GM19099 (cell line): ENCODE measurements around the gene COQ8A.

Experiments
- POLR2A ChIP-seq: IDR thresholded peaks from 3 replicates; pipeline ENCODE4 v1.6.1; 2011; ENCODE audit warnings: low read depth; ENCODE audit not compliant: insufficient read length; ENCODE audit errors: extremely low read depth

Gene COQ8A

DNA sequence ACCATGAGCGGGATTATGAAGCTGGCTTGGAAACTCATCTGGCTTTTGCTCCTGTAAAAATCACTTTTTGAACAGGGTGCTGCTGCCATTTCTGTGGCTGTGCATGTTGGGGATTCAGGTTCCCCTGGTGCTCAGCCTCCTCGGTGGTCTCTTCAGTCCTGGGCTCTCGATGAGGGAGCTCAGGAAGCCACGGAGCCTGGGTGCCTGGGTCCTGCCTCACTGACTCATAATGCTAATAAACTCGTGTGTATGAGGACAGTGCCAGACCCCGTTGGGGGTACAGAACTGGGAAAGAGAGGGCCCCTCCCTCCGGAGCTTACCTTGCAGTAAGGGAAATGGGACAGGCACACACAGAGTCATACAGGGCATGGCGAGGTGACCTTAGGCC lies 5.8 kb downstream of the COQ8A start:
- TF ChIP-seq POLR2A = no peak

DNA sequence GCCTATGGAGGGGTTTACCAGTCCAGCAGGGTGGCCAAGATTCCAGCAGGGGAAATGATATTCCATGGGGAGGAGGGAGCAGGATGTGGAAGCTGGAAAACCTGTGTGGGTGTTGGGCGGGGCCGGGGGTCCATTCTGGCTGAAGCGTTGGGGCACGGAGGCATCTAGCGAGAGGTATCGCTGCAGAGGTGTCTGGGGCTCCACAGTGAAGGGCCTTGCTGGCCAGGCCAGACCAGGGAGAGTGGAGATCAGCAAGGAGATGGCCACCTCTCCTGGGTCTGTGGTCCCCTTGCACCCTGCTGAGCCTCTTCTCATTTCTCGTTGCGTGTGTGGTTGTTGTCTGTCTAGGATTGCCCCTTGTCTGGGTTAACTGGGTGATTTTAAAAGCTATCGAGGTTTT lies 6.2 kb downstream of the COQ8A start:
- no peak for TF ChIP-seq POLR2A

DNA sequence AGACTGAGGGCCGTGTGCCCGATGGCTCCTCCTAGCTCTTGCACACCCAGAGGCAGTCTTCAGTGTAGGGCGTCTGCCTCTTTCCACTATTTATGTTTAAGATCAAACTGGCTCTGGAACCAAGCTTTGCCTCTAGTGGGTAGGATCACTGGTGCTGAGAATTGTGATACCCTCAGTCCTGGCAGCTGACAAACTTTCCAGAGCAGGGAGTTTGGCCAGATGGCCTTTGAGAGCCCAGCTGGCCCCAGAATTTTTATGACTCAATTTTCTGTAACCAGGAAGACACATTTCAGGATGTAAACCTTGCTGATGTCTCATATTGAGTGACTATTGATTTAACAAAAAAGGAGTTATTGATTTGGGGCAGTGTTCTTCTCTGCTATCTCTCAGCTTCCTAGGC lies 6.7 kb downstream of the COQ8A start:
- TF ChIP-seq POLR2A = no peak

DNA sequence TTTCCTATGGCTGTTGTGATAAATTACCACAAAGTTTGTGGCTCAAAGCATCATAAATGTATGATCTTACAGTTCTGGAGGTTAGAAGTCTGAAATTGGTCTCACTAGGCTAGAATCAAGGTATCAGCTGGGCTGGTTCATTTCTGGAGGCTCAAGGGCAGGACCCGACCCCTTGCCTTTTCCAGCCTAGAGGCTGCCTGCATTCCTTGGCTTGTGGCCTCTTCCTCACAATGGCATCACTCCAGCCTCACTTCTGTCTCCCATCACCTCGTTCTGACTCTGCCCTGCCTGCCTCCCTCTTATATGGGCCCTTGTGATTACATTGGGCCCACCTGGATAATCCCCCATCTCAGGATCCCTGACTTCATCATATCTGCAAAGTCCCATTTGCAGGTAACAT lies 8.0 kb downstream of the COQ8A start:
- no peak for TF ChIP-seq POLR2A

DNA sequence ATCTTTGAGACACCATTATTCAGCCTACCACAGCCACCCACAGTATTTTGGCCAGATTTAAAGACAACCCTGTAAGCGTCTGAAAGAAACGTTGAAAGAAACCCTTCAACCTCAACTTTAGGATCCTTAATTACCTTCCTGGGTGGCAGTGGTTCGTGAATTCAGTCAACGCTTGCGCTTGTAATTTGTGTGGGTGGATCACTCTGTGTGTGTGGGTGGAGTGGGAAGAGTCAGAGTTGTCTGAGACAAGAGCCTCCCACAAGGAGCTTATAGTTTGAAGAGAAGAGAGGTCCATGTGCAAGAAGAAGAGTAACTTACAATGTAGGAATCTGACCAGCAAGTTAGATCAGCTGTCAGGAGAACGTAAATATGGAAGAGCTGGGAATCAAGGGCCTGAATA lies 8.4 kb downstream of the COQ8A start:
- no peak for TF ChIP-seq POLR2A

DNA sequence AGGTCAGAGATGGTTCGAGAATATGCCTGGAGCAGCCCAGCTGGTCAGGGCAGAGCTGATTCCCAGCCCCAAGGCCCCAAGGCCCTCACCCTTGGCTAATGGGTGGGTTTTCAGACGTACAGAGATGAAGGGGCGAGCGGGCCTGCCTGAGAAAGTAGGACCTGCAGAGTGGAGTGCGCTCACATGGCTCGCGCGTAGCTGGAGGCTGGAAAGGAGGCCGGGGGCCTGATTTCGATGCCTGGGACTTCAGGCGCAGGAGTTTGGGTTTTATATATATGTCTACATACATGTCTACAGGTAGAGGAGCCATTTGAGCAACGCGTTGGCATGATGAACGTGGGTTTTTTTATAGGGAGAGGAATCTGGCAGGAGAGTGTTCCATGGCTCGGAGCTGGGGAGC lies 8.9 kb downstream of the COQ8A start:
- TF ChIP-seq POLR2A = no peak

DNA sequence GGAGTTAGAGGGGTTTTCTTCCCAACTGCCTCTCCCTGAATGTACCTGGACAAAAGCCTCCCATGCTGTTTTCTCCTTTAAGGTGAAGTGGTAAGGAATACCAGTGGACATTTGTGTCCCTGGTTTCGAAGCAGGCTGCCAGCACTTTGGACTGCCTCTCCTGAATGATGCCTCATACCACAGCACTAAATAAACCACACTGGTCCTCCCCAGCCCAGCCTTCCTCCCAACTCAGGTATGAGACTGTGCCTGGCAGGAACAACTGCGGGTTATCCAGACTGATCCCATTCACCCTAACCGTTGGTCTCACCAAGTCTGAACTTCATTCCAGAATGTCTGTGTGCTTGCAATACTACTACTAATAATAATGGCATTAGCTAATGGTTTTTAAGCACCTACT lies 9.3 kb downstream of the COQ8A start:
- no peak for TF ChIP-seq POLR2A

DNA sequence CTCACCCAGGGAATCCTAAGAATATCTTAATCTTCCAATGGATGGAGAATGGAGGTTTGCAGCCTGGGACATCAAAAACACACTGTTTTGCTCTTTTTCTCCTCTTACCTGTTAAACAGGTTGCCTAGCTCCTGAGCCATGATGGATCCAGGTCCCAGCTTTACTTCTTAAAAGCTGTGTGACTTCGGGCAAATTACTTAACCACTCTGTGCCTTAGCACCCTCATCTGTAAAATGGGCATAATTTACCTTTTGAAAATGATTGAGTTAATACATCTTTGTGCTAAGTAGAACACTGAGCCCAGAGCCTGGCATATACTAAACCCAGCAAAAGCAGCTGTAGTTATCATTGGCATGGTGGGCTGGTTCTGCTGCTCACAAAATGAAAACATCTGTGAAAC lies 10.2 kb downstream of the COQ8A start:
- TF ChIP-seq POLR2A = no peak

DNA sequence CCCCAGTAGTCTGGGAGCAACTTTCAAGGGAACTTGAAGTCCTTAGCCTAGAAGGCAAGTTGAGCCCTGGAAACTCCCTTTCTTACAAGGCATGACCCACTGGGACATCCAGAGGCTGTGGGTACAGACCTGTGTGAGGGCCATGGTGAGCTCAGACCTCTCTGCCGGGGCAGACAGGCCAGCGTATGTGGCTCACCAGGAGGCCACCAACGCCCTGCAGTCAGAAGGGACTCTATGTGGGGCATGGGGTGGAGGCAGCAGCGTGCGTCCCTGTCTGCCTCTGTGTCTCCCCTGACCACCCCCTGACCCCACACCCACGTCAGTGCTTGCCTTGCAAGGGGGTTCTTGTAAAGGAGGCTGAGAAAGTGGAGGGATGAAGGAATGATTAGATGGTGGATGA lies 10.8 kb downstream of the COQ8A start:
- TF ChIP-seq POLR2A = no peak

DNA sequence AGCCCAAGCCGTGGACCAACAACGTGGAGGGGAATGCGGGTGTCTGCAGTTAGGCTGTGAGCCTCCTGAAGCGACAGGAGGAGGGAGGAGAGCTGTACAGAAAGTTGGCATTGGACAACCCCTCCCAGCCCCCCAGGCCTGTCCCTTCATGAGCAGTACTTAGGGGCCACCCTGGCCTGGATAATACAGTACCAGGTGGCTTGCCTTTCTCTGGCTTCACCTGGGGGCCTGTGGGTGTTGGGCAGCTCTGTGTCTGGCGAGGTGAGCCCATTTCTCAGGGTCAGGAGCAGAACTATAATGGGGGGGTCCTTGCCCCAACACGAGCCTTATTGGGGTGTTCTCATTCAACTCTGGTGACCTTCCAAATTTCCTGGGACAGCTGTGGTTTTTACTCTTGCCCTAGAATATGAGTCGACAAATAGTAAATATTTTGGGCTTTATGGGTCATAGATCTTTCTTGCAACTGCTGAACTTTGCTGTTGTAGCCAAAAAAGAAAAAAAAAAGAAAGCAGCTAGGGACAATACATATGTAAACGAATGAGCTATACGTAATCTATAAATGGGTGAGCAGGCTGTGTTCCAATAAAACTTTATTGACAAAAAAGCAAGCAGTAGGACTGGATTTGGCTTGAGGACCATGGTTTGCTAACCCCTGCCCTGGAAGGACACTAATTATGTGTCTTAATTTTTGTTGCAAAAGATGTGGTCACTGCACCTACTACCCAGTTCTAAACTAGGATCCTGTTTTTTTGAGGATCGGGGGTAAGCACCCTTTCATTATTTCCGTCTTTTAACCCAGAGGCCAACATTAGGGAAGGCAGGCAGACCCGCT lies 11.4 kb downstream of the COQ8A start:
- TF ChIP-seq POLR2A = no peak

DNA sequence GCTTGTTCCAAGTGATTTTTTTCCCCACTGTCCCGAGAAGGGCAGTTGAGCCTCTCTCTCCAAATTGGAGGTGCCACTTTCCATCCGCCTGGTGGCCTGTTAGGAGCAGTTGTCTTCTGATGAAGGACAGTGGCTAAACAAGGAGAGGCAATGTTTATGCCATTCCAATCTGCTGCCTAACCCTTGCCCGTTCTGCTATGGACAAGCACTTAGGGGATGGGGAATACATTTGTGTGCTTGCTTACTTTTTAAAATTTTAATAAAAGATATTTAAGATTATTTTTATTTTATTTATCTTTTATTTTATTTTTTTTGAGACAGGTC lies 12.0 kb downstream of the COQ8A start:
- TF ChIP-seq POLR2A = no peak

DNA sequence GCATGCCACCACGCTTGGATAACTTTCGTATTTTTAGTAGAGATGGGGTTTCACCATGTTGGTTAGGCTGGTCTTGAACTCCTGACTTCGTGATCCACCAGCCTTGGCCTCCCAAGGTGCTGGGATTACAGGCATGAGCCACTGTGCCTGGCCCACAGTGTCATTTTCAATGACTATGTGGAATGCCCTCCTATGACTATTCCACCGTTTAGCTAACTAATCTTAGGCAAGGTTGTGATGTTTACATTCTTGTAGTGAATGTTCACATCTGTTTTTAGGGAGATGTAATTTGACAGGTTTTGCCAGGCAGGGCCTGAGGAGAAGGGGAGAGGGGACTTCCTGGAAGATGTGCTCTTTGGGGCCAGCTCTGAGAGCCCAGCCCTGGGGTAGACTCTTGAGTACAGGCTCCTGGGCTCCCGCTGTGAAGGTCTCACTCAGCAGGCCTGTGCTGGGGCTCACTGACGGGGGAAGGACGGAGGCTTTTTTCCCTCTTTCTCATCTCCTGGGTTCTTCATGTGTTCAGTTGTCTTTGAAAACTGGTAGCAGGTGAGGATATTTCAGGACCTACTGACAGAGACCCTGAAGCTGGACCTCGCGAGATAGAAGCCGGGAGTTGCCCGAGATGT lies 13.2 kb downstream of the COQ8A start:
- no peak for TF ChIP-seq POLR2A

DNA sequence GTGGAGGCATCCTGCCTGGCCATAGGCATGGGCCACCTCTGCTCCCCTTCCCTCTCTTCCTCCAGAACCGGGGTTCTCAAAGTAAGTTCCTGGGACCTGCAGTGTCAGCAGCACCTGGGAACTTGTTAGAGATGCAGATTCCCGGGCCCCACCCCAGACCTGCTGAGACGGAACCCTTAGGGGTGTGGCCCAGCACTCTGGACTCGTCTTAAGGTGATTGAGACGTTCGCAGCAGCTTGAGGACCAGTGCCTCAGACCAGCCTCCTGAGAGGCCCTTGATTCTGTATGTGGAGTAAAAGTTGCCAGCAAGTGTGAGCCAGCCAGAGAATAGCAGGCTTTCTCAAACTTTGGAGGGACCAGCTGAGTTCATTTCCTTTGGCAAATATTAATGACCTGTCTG lies 14.2 kb downstream of the COQ8A start:
- no peak for TF ChIP-seq POLR2A

DNA sequence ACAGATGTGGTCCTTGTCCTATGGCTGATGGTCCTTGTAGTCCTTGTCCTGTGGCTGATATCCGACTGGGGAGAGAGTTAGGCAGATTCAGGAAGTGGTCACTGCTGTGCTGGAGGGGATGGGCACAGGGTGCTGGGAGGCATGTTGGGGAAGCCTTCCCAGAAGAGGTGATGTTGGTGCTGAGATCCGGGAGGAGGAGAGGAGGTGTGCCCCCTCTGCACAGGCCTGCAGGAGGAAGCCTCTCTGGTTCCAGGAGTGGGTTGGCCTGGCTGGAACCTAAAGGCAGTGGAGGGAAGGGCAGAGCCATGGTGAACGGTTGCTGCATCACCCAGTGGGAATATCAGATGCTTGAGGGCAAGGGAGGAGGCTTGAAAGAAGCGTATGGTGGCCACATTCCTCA lies 14.7 kb downstream of the COQ8A start:
- TF ChIP-seq POLR2A = no peak

DNA sequence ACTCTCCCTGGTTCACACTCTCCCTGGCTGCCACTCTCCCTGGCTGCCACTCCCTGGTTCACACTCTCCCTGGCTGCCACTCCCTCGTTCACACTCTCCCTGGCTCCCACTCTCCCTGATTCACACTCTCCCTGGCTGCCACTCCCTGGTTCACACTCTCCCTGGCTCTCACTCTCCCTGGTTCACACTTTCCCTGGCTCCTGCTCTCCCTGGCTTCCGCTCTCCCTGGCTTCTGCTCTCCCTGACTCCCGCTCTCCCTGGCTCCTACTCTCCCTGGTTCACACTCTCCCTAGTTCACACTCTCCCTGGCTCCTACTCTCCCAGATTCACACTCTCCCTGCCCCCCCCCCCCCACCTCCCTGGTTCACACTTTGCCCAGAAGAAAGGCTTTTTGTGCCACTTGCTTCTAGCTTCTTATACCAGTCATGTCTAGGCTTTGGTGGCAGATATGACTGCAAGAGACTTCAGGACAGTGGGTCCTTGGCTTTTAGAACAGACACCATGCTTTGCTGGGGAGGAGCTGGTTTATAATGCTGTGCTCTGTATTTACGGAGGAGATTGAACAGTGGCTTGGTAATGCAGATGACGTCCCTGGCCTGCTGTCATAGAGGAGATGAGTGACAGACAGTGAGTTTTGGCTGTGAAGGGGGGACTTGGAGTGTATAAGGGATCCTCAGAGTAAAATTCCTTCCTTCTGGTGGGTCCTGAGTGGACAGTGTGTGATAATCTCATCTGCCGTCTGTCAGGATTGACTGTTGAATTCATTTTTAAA lies 17.0 kb downstream of the COQ8A start:
- no peak for TF ChIP-seq POLR2A

DNA sequence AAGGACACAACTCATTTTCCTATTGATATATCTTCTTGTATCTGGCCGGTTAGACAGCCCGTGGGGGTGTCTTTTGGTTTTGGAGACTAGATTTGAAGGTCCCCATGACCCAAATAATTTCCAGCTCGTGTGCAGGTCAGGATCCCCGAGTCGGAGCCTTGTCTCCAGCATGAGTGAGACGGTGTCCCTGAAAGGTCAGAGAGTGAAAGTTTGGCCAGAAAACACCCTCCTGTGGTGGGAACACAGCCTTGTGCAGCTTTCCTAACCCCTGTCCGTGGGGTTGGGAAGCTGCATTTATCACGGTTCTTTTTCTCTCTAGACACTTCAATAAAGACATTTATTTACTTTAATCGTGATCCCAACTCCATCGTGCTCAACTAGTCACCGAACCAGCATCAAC lies 17.6 kb downstream of the COQ8A start:
- TF ChIP-seq POLR2A = no peak
